Skin of body (tissue), 2 donors: Measurements from ENCODE around the gene SLX1A. TPM values are rescaled to one million over a fixed set of nuclear protein-coding genes. Genes with fewer than 3 reads are reported as not detected.
"Not testable (repeated sequence)": the region's sequence is repeated elsewhere in the genome, so short reads cannot be mapped to it uniquely, and the experiment has no call there.

Experiments used
- DNase-seq: peaks from one replicate; lab custom pipeline; 2025; lab: John Stamatoyannopoulos, UW
- total RNA-seq: library from RNA; depleted of rRNA; stranded (reverse); fragments of >200 nt; gene quantifications from one replicate; pipeline ENCODE4 v1.2.3, GENCODE V29; 2014

SLX1A gene
- total RNA-seq, result 7.3 TPM

GRCh38 chr16:30193615-30194014 lies at the start of gene SLX1A, which contains the start of gene BOLA2B:
SLX1A (plus strand) TSS chr16:30193875; CDS start chr16:30194085, 210 bp downstream.
BOLA2B (minus strand) TSS chr16:30193666; CDS start chr16:30193595, 71 bp downstream.
- DNase-seq, result not testable (repeated sequence)

GRCh38 chr16:30144017-30144416 lies 49.7 kb upstream of the SLX1A start:
- no peak for DNase-seq

GRCh38 chr16:30144917-30145316 lies 48.8 kb upstream of the SLX1A start:
- DNase-seq, result no peak

GRCh38 chr16:30145657-30146056 lies 48.0 kb upstream of the SLX1A start:
- no peak for DNase-seq

- DNase-seq, result no peak
These were observed 45.7 kb upstream of the SLX1A start for GRCh38 chr16:30147843-30148510.

- no peak for DNase-seq
These were observed 44.3 kb upstream of the SLX1A start for GRCh38 chr16:30149250-30149930.

GRCh38 chr16:30151091-30151490 lies 42.6 kb upstream of the SLX1A start:
- DNase-seq, result no peak

GRCh38 chr16:30152517-30152916 lies 41.2 kb upstream of the SLX1A start:
- no peak for DNase-seq

GRCh38 chr16:30155188-30155587 lies 38.5 kb upstream of the SLX1A start:
- no peak for DNase-seq

- no peak for DNase-seq
These were observed 36.5 kb upstream of the SLX1A start for GRCh38 chr16:30157214-30157613.

GRCh38 chr16:30163538-30163937 lies 30.1 kb upstream of the SLX1A start:
- no peak for DNase-seq

GRCh38 chr16:30166202-30166902 lies 27.3 kb upstream of the SLX1A start:
- DNase-seq, result no peak

- not testable (repeated sequence) for DNase-seq
These were observed 24.9 kb upstream of the SLX1A start for GRCh38 chr16:30168746-30169145.

GRCh38 chr16:30169416-30169815 lies 24.3 kb upstream of the SLX1A start:
- not testable (repeated sequence) for DNase-seq

GRCh38 chr16:30170145-30170544 lies 23.5 kb upstream of the SLX1A start:
- DNase-seq, result not testable (repeated sequence)

GRCh38 chr16:30173054-30173453 lies 20.6 kb upstream of the SLX1A start:
- DNase-seq, result no peak

GRCh38 chr16:30176876-30177275 lies 16.8 kb upstream of the SLX1A start:
- not testable (repeated sequence) for DNase-seq

- no peak for DNase-seq
These were observed 14.5 kb upstream of the SLX1A start for GRCh38 chr16:30179195-30179594.

GRCh38 chr16:30179931-30180330 lies 13.7 kb upstream of the SLX1A start:
- no peak for DNase-seq

GRCh38 chr16:30180741-30181140 lies 12.9 kb upstream of the SLX1A start:
- DNase-seq, result no peak

- peak; percentile 57 for DNase-seq
These were observed 10.2 kb upstream of the SLX1A start, which contains the start of gene CORO1A for GRCh38 chr16:30183233-30184095. CORO1A (plus strand) TSS chr16:30183602; CDS start chr16:30185210, 1,608 bp downstream.
